Measurements from ENCODE around the gene RREB1. TPM values are rescaled to one million over a fixed set of nuclear protein-coding genes. Genes with fewer than 3 reads are reported as not detected.

RREB1 gene
- total RNA-seq, 2 donors from 2014 or later, result 58.4 to 71.0 TPM

DNA sequence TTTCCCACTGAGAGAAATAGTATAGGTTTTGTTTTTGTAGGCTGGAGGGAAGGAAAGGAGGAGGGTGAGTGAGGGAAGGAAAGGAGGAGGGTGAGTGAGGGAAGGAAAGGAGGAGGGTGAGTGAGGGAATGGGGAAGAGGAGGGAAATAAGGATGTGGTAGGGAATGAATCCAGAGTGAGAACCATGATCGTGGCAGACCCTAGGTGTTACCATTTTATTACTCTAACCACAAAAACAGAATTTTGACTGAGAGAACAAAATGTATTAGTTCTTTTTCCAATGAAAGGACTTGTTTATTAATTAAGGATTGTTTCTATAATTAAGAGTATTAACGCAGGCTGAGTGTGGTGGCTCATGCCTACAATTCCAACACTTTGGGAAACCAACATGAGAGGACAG, 188.8 kb downstream of the RREB1 start:
- 85% methylated on average over 2 of the region's 2 CpGs for WGBS
- Histone ChIP-seq H3K27me3 (replicated peaks; ENCODE audit: insufficient read depth) (no peaks in the 10 kb centered on the region), H3K4me3 (no peak overlapping the region), H3K4me1 (replicated peaks) (no peaks in the 10 kb centered on the region), H3K27ac (no peak overlapping the region), H3K36me3 (peaks cover 0 to 12% of the 10 kb centered on the region in 2 donors), H3K9me3 (no peaks in the 10 kb centered on the region)
- intact Hi-C loops (cut with DNase I), result no loop called here
- no peak for TF ChIP-seq POLR2A (IDR thresholded peaks at IDR 0.05)
- TF ChIP-seq, protein P1, sequence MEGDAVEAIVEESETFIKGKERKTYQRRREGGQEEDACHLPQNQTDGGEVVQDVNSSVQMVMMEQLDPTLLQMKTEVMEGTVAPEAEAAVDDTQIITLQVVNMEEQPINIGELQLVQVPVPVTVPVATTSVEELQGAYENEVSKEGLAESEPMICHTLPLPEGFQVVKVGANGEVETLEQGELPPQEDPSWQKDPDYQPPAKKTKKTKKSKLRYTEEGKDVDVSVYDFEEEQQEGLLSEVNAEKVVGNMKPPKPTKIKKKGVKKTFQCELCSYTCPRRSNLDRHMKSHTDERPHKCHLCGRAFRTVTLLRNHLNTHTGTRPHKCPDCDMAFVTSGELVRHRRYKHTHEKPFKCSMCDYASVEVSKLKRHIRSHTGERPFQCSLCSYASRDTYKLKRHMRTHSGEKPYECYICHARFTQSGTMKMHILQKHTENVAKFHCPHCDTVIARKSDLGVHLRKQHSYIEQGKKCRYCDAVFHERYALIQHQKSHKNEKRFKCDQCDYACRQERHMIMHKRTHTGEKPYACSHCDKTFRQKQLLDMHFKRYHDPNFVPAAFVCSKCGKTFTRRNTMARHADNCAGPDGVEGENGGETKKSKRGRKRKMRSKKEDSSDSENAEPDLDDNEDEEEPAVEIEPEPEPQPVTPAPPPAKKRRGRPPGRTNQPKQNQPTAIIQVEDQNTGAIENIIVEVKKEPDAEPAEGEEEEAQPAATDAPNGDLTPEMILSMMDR (IDR thresholded peaks at IDR 0.05), result no peak
- no peak for TF ChIP-seq POLR2AphosphoS5 (IDR thresholded peaks at IDR 0.05)
- DNase-seq (ENCODE audit: low spot score), result no peak

DNA sequence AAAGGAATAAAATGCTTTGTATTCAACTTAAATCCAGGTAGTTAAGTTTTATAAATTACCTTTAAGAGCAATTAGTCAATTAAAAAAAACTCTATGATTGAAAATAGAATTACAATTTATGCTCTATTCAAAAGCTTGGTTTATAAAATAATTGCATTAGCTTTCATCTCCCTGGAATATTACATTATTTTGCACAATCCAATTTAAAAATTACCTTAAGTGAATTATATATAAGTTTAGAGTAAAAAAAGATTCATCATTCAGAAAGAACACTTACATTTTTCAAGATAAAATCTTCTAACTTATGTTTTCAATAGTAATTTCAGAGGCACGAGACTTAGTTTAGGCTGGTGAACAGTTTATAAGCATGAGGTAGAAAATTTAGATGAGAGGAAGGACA, 190.4 kb downstream of the RREB1 start:
- Histone ChIP-seq H3K4me3 (no peak overlapping the region), H3K36me3 (peaks cover 0 to 20% of the 10 kb centered on the region in 2 donors), H3K27ac (no peak overlapping the region), H3K9me3 (no peaks in the 10 kb centered on the region), H3K4me1 (replicated peaks) (no peaks in the 10 kb centered on the region), H3K27me3 (replicated peaks; ENCODE audit: insufficient read depth) (no peaks in the 10 kb centered on the region)
- intact Hi-C loops (cut with DNase I), result no loop called here
- WGBS, result 80% methylated on average over 1 of the region's 1 CpG
- TF ChIP-seq POLR2A (IDR thresholded peaks at IDR 0.05), result no peak
- no peak for DNase-seq (ENCODE audit: low spot score)

DNA sequence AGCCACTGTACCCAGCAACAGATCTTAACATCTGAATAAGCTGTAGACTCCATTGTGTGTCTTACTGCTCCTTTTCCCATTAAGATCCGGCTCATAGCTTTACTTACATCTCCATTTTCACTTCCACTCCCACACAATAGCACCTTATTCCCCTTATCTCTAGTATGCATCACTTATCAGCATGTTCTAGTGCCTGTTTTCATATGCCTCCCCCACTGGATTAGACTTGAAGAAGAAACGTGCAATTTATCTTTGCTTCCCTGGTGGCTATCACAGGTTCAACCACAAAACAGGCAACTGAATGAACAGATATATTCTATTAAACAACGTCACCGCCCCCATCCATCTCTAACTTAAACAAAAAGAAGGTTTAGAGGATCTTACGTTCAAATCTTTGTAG, 193.2 kb downstream of the RREB1 start:
- peaks cover 0 to 14% of the 10 kb centered on the region in 2 donors for H3K36me3 ChIP-seq

More for the DNA sequence above, 193.2 kb downstream of the RREB1 start:
- TF ChIP-seq, protein P1 (IDR thresholded peaks at IDR 0.05), result no peak
- TF ChIP-seq POLR2A (IDR thresholded peaks at IDR 0.05), result no peak
- TF ChIP-seq POLR2AphosphoS5 (IDR thresholded peaks at IDR 0.05), result no peak
- no peak overlapping the region for H3K4me3 ChIP-seq
- no peaks in the 10 kb centered on the region for H3K9me3 ChIP-seq
- no peaks in the 10 kb centered on the region for H3K4me1 ChIP-seq (replicated peaks)
- no peak for DNase-seq (ENCODE audit: low spot score)
- no peak overlapping the region for H3K27ac ChIP-seq
- WGBS, result 60% methylated on average over 5 of the region's 5 CpGs
- intact Hi-C loops (cut with DNase I), result no loop called here
- no peaks in the 10 kb centered on the region for H3K27me3 ChIP-seq (replicated peaks; ENCODE audit: insufficient read depth)

Small RNAs within 50 kb of the gene (small RNA-seq; reads per million reads assigned to genes)
- 0 reads per million in 2 donors for gene RF00019

Other genes starting within 250 kb of the RREB1 start
- gene SSR1, start 205.2 kb downstream of the RREB1 start, total RNA-seq, result 10 to 100 TPM; 34.3 to 89.5 TPM

Measured in prostate gland (tissue), 2 donors.